Panc1 (cell line): Measurements from ENCODE around the gene RALGAPB.

Experiments used
- CTCF ChIP-seq: fragments of 450-650 bp; IDR thresholded peaks from 2 replicates; pipeline ENCODE4 v1.5.1; 2017; ENCODE audit warnings: mild to moderate bottlenecking
- POLR2AphosphoS5 ChIP-seq: IDR thresholded peaks from 2 replicates; pipeline ENCODE4 v1.6.1; 2012; ENCODE audit warnings: mild to moderate bottlenecking, low read depth, low read length, moderate library complexity
- SIN3A ChIP-seq: IDR thresholded peaks from 2 replicates; pipeline ENCODE4 v1.6.1; 2012; ENCODE audit warnings: low read depth, mild to moderate bottlenecking, low read length, moderate library complexity, borderline replicate concordance; ENCODE audit not compliant: insufficient read depth
- TCF7L2 ChIP-seq: IDR thresholded peaks from 2 replicates; pipeline ENCODE4 v1.6.1; 2011; ENCODE audit warnings: mild to moderate bottlenecking, low read depth, low read length, inconsistent platforms

GRCh38 chr20:38588303-38588702, 115.7 kb downstream of the RALGAPB start:
- TF ChIP-seq CTCF (no peak), POLR2AphosphoS5 (no peak), TCF7L2 (no peak), SIN3A (no peak)
